ENCODE measurements around the gene SNRPE. TPM values are rescaled to one million over a fixed set of nuclear protein-coding genes. Genes with fewer than 3 reads are reported as not detected.

Gene SNRPE
- total and polyA plus RNA-seq, 9 of the 15 experiments (the other 6 are each of a cell fraction or from before 2014, with no cell fraction given): 216 to 1,893 (median 487) TPM

GRCh38 chr1:203813581-203814341 is 47.6 kb upstream of the SNRPE start:
- Histone ChIP-seq H4K20me1 (replicated peaks; ENCODE audit: control insufficient read depth, insufficient read depth, low read length) (no peaks in the 10 kb centered on the region), H3K27ac (ENCODE audit: extremely low read depth, low read depth, low read length) (no peak overlapping the region), H3K27me3 (ENCODE audit: control insufficient read depth in 2 of 2, insufficient read depth in 2 of 2, low read length in 2 of 2) (no peaks in the 10 kb centered on the region), H3K4me2 (ENCODE audit: insufficient read depth, low read length) (no peak overlapping the region), H2AFZ (ENCODE audit: low read depth, low read length) (no peak overlapping the region), H3K9me1 (ENCODE audit: control insufficient read depth, insufficient read depth, low read length) (no peaks in the 10 kb centered on the region), H3K4me3 (no peak overlapping the region), H3K79me2 (ENCODE audit: control insufficient read depth, insufficient read depth, low read length) (peaks cover 51% of the 10 kb centered on the region), H3K9me3 (replicated peaks; ENCODE audit: control insufficient read depth, insufficient read depth, low read depth, low read length) (no peaks in the 10 kb centered on the region), H3K36me3 (ENCODE audit: control insufficient read depth, insufficient read depth, low read length) (peaks cover 87% of the 10 kb centered on the region), H3K9ac (ENCODE audit: insufficient read depth in 1 of 2, low read depth in 2 of 2, low read length in 2 of 2) (no peak overlapping the region), H3K4me1 (replicated peaks in 1 of 2; ENCODE audit: control insufficient read depth in 2 of 2, insufficient read depth in 2 of 2, low read length in 2 of 2) (no peaks in the 10 kb centered on the region)
- ChIA-PET CTCF (ENCODE audit: low intra/inter-chr PET ratio) (no interaction called here), POLR2A (interaction anchor here (2.8 to 3.5 kb wide), 2 partner anchors 16 to 22 kb away, joined by 11 to 14 read pairs; no protein-coding TSS in a partner anchor)
- ATAC-seq (no peak), DNase-seq (ENCODE audit: extremely low read depth in 1 of 4, low spot score in 3 of 4) (no peak), FAIRE-seq (no peak)
- TF ChIP-seq ZBTB33 (CRISPR knock-in tag; IDR thresholded peaks at IDR 0.05): no peak
- TF ChIP-seq ZNF224 (CRISPR knock-in tag; IDR thresholded peaks at IDR 0.05): no peak
- TF ChIP-seq, protein P1, sequence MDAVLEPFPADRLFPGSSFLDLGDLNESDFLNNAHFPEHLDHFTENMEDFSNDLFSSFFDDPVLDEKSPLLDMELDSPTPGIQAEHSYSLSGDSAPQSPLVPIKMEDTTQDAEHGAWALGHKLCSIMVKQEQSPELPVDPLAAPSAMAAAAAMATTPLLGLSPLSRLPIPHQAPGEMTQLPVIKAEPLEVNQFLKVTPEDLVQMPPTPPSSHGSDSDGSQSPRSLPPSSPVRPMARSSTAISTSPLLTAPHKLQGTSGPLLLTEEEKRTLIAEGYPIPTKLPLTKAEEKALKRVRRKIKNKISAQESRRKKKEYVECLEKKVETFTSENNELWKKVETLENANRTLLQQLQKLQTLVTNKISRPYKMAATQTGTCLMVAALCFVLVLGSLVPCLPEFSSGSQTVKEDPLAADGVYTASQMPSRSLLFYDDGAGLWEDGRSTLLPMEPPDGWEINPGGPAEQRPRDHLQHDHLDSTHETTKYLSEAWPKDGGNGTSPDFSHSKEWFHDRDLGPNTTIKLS (IDR thresholded peaks at IDR 0.05; ENCODE audit: borderline replicate concordance, low read depth): no peak
- TF ChIP-seq RAD51 (IDR thresholded peaks at IDR 0.05; ENCODE audit: borderline replicate concordance, low read depth): no peak
- TF ChIP-seq BMI1 (IDR thresholded peaks at IDR 0.05; ENCODE audit: low read length): no peak
- no peak for TF ChIP-seq U2AF1 (optimal IDR thresholded peaks at IDR 0.05; ENCODE audit: low read depth, low read length)
- TF ChIP-seq BRCA1 (IDR thresholded peaks at IDR 0.05): no peak
- no peak for TF ChIP-seq BRCA1 (CRISPR knock-in tag; IDR thresholded peaks at IDR 0.05)
- TF ChIP-seq ZNF311 (CRISPR knock-in tag; IDR thresholded peaks at IDR 0.05): no peak
- no peak for TF ChIP-seq ZFX (CRISPR knock-in tag; IDR thresholded peaks at IDR 0.05)
- TF ChIP-seq TEAD4 (IDR thresholded peaks at IDR 0.05; ENCODE audit: low read length): no peak
- TF ChIP-seq TEAD4 (CRISPR knock-in tag; IDR thresholded peaks at IDR 0.05; ENCODE audit: borderline replicate concordance): no peak
- no peak for TF ChIP-seq ZNF384 (IDR thresholded peaks at IDR 0.05; ENCODE audit: low read depth, low read length)
- no peak for TF ChIP-seq IFI16 (CRISPR knock-in tag; IDR thresholded peaks at IDR 0.05)
- TF ChIP-seq ZNF184 (CRISPR knock-in tag; IDR thresholded peaks at IDR 0.05): no peak
- in situ Hi-C loops (cut with MboI): no loop called here
- 95% methylated on average over 2 of the region's 2 CpGs for WGBS (ENCODE audit: insufficient coverage, low coverage, missing lambda C conversion rate)
- no TSS peak for BruUV-seq (replicated peaks)
- intact Hi-C loops (cut with micrococcal nuclease): no loop called here

All from K562 (cell line).